Stomach (tissue), 4 donors: ENCODE results near the gene PREPL.

Experiments used
- EP300 ChIP-seq: sonication (generic); formaldehyde crosslinking; IDR thresholded peaks from one replicate; pipeline ENCODE4 v1.6.1; 2017; ENCODE audit warnings: antibody characterized with exemption
- POLR2A ChIP-seq, 4 donors: fragments of 450-650 bp; IDR thresholded peaks; one replicate each; pipeline ENCODE4 v1.6.1; 2016; ENCODE audit warnings: antibody characterized with exemption in 4 of 4, control low read depth in 2 of 4, mild to moderate bottlenecking in 1 of 4, moderate library complexity in 1 of 4
- POLR2AphosphoS5 ChIP-seq, 3 donors: sonication (generic); formaldehyde crosslinking; IDR thresholded peaks; one replicate each; pipeline ENCODE4 v1.6.1; 2016; ENCODE audit warnings: antibody characterized with exemption in 3 of 3
- TF ChIP-seq, protein P1 (sequence below), 7 experiments: fragments of 450-650 bp in 4 of 7; fragments of 200-600 bp in 3 of 7; sonication (generic) in 3 of 7; IDR thresholded peaks; one replicate each; pipeline ENCODE4 v1.5.1; 2016 to 2019; ENCODE audit warnings: antibody characterized with exemption in 7 of 7, control low read depth in 2 of 7, mild to moderate bottlenecking in 1 of 7

GRCh38 chr2:44273596-44273995, 87.7 kb downstream of the PREPL start:
- TF ChIP-seq, protein P1, sequence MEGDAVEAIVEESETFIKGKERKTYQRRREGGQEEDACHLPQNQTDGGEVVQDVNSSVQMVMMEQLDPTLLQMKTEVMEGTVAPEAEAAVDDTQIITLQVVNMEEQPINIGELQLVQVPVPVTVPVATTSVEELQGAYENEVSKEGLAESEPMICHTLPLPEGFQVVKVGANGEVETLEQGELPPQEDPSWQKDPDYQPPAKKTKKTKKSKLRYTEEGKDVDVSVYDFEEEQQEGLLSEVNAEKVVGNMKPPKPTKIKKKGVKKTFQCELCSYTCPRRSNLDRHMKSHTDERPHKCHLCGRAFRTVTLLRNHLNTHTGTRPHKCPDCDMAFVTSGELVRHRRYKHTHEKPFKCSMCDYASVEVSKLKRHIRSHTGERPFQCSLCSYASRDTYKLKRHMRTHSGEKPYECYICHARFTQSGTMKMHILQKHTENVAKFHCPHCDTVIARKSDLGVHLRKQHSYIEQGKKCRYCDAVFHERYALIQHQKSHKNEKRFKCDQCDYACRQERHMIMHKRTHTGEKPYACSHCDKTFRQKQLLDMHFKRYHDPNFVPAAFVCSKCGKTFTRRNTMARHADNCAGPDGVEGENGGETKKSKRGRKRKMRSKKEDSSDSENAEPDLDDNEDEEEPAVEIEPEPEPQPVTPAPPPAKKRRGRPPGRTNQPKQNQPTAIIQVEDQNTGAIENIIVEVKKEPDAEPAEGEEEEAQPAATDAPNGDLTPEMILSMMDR (IDR thresholded peaks at IDR 0.05), result no peak
- TF ChIP-seq POLR2A (IDR thresholded peaks at IDR 0.05), result no peak
- TF ChIP-seq POLR2AphosphoS5 (IDR thresholded peaks at IDR 0.05), result no peak
- no peak for TF ChIP-seq EP300
